Body of pancreas (tissue), 4 donors: ENCODE measurements around the gene POU2AF1. TPM values are rescaled to one million over a fixed set of nuclear protein-coding genes. Genes with fewer than 3 reads are reported as not detected.
A peak's percentile ranks its signal among the peaks of the same experiment; 100 is the strongest.
"Not testable (repeated sequence)": the region's sequence is repeated elsewhere in the genome, so short reads cannot be mapped to it uniquely, and the experiment has no call there.

Experiments used
- ATAC-seq: fragments of 150-250 bp; one replicate; pipeline ENCODE4 v1.9.1; 2016
- DNase-seq, 4 donors: peaks; one replicate each; pipeline ENCODE4 v3.0.0-alpha.2; 2019
- H3K27ac ChIP-seq, 4 donors: fragments of 200-600 bp; sonication (generic); 1 replicate in 3 of 4; 2 replicates in 1 of 4; pipeline versions ENCODE4 v1.5.1 to v1.6.1; 2016 to 2019; ENCODE audit warnings: mild to moderate bottlenecking in 1 of 4, mixed read lengths in 1 of 4, moderate library complexity in 1 of 4
- H3K27me3 ChIP-seq, 2 donors: fragments of 200-600 bp; sonication (generic); one replicate each; pipeline ENCODE4 v1.6.0; 2016; ENCODE audit warnings: mild to moderate bottlenecking in 1 of 2
- H3K36me3 ChIP-seq, 2 donors: fragments of 200-600 bp; sonication (generic); replicated peaks in 1 of 2; 2 replicates each; pipeline ENCODE4 v1.5.1; 2016; ENCODE audit warnings: low read depth in 2 of 2; ENCODE audit not compliant: insufficient read depth in 1 of 2
- H3K4me1 ChIP-seq: fragments of 200-600 bp; sonication (generic); one replicate; pipeline ENCODE4 v1.6.0; 2016
- H3K4me3 ChIP-seq, 2 donors: fragments of 200-600 bp; sonication (generic); 1 replicate in 1 of 2; 2 replicates in 1 of 2; pipeline ENCODE4 v1.5.1; 2016 to 2019
- H3K9me3 ChIP-seq, 3 donors: fragments of 200-600 bp; sonication (generic); 1 replicate in 2 of 3; 2 replicates in 1 of 3; pipeline ENCODE4 v1.5.1; 2016
- CTCF ChIP-seq, 7 experiments: fragments of 450-650 bp in 4 of 7; fragments of 200-600 bp in 3 of 7; sonication (generic) in 3 of 7; IDR thresholded peaks; one replicate each; pipeline ENCODE4 v1.5.1; 2016 to 2019; ENCODE audit warnings: antibody characterized with exemption in 7 of 7
- POLR2A ChIP-seq, 3 donors: fragments of 450-650 bp; IDR thresholded peaks; one replicate each; pipeline ENCODE4 v1.6.1; 2016; ENCODE audit warnings: antibody characterized with exemption in 3 of 3, mild to moderate bottlenecking in 2 of 3
- WGBS, 2 donors: methylation state at CpG; one replicate each; pipeline ENCODE4 v1.1.5; 2017; 5-methylcytosine and 5-hydroxymethylcytosine counted together
- intact Hi-C: fragments of 100-400 bp; cut with DNase I; formaldehyde crosslinking; loops from one replicate; pipeline ENCODE4 v1.15.1; 2023
- total RNA-seq, 2 donors: library from RNA; depleted of rRNA; stranded (reverse); fragments of >200 nt; gene quantifications; one replicate each; pipeline ENCODE4 v1.1.0, GENCODE V29; 2016

The POU2AF1 gene
- total RNA-seq, 2 donors from 2014 or later: 8.9 TPM; not detected in 1

GRCh38 chr11:111397034-111397433 lies 18.0 kb upstream of the POU2AF1 start:
- WGBS, 2 donors: 63 to 69% methylated on average over 2 of the region's 2 CpGs
- Histone ChIP-seq H3K4me1 (no peaks in the 10 kb centered on the region), H3K9me3 (no peaks in the 10 kb centered on the region), H3K27me3 (no peaks in the 10 kb centered on the region), H3K36me3 (no peaks in the 10 kb centered on the region), H3K4me3 (no peak overlapping the region), H3K27ac (no peak overlapping the region)
- intact Hi-C loops: no loop called here
- no peak for ATAC-seq
- TF ChIP-seq POLR2A (IDR thresholded peaks at IDR 0.05) (no peak), CTCF (IDR thresholded peaks at IDR 0.05) (no peak)
- DNase-seq: no peak

- H3K4me3 ChIP-seq: no peak overlapping the region
- TF ChIP-seq POLR2A (IDR thresholded peaks at IDR 0.05): no peak
- no peak for TF ChIP-seq CTCF (IDR thresholded peaks at IDR 0.05)
- H3K9me3 ChIP-seq: no peaks in the 10 kb centered on the region
- WGBS, 2 donors: 93 to 94% methylated on average over 7 of the region's 7 CpGs
- H3K36me3 ChIP-seq: no peaks in the 10 kb centered on the region
- ATAC-seq (no peak), DNase-seq (no peak)
- peak overlapping the region in 1 of 4 donors; percentile 8 for H3K27ac ChIP-seq
- H3K27me3 ChIP-seq: no peaks in the 10 kb centered on the region
- intact Hi-C loops: no loop called here
- peaks cover 7% of the 10 kb centered on the region for H3K4me1 ChIP-seq
Measured at GRCh38 chr11:111395749-111396148, 16.7 kb upstream of the POU2AF1 start.

GRCh38 chr11:111395081-111395480 lies 16.0 kb upstream of the POU2AF1 start:
- DNase-seq (peak; percentile 34 to 66 (median 46)), ATAC-seq (peak; percentile 63)
- Histone ChIP-seq H3K27ac (peak overlapping the region in 3 of 4 donors; percentile 2 to 36 (median 8)), H3K36me3 (no peaks in the 10 kb centered on the region), H3K4me3 (no peak overlapping the region), H3K27me3 (no peaks in the 10 kb centered on the region), H3K4me1 (peaks cover 8% of the 10 kb centered on the region), H3K9me3 (no peaks in the 10 kb centered on the region)
- TF ChIP-seq POLR2A (IDR thresholded peaks at IDR 0.05) (no peak), CTCF (IDR thresholded peaks at IDR 0.05) (no peak)
- WGBS, 2 donors: 56 to 73% methylated on average over 2 to 7 of the region's 7 CpGs
- intact Hi-C loops: no loop called here

GRCh38 chr11:111394147-111394546 lies 15.1 kb upstream of the POU2AF1 start:
- 66 to 71% methylated on average over 4 of the region's 4 CpGs for WGBS, 2 donors
- H3K27me3 ChIP-seq, ATAC-seq, H3K27ac ChIP-seq, intact Hi-C loops, DNase-seq, H3K36me3 ChIP-seq, H3K4me1 ChIP-seq, H3K9me3 ChIP-seq, H3K4me3 ChIP-seq: not testable (repeated sequence)

GRCh38 chr11:111393585-111393984 lies 14.5 kb upstream of the POU2AF1 start:
- ATAC-seq (no peak), DNase-seq (no peak)
- peaks cover 8% of the 10 kb centered on the region for H3K4me1 ChIP-seq
- H3K4me3 ChIP-seq: no peak overlapping the region
- no peak overlapping the region for H3K27ac ChIP-seq
- H3K9me3 ChIP-seq: no peaks in the 10 kb centered on the region
- H3K27me3 ChIP-seq: no peaks in the 10 kb centered on the region
- intact Hi-C loops: no loop called here
- no peaks in the 10 kb centered on the region for H3K36me3 ChIP-seq
- no peak for TF ChIP-seq POLR2A (IDR thresholded peaks at IDR 0.05)
- TF ChIP-seq CTCF (IDR thresholded peaks at IDR 0.05): no peak
